ENCODE data around the gene MEA1. TPM values are rescaled to one million over a fixed set of nuclear protein-coding genes. Genes with fewer than 3 reads are reported as not detected.

MEA1 gene
- total RNA-seq, 1 donor = 47.4 TPM

DNA sequence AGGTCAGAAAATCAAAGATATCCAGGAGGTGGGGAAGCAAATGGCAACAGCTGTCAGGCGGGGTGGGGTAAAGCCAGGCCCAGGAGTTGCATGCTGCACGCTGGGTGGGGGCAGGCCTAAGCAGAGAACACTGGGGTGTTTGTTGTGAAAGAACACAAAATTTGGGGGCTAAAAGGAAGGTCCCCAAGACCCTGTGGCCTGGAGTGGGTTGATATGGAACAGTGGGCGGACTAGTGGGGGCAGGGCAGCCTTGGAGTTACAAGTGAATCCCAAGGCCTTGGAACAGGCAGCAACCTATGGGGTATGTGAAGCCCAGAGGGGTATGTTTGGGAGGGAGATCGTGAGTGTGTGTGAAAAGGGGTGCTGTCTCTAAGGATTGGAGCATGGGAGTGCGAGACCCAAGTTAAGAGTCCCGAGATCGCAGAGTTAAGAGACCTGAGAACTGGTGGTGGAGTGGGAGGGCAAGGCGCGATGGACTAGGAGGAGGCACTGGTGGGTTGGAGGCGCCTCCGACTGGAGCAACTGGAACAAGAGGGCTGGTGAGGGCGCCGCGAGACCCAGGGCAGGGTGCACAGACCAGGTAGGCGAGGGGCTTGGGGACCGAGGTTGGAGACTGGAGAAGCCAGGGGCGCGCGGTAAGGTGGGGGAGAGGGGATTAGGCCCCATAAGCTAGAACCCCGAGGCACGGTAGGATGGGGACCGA, 39.2 kb upstream of the MEA1 start:
- peaks cover 24% of the 10 kb centered on the region for H3K4me1 ChIP-seq (ENCODE audit: insufficient read depth, low read length)
- TF ChIP-seq, protein P1, sequence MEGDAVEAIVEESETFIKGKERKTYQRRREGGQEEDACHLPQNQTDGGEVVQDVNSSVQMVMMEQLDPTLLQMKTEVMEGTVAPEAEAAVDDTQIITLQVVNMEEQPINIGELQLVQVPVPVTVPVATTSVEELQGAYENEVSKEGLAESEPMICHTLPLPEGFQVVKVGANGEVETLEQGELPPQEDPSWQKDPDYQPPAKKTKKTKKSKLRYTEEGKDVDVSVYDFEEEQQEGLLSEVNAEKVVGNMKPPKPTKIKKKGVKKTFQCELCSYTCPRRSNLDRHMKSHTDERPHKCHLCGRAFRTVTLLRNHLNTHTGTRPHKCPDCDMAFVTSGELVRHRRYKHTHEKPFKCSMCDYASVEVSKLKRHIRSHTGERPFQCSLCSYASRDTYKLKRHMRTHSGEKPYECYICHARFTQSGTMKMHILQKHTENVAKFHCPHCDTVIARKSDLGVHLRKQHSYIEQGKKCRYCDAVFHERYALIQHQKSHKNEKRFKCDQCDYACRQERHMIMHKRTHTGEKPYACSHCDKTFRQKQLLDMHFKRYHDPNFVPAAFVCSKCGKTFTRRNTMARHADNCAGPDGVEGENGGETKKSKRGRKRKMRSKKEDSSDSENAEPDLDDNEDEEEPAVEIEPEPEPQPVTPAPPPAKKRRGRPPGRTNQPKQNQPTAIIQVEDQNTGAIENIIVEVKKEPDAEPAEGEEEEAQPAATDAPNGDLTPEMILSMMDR (IDR thresholded peaks at IDR 0.05; ENCODE audit: extremely low read depth, low read depth, low read length) = no peak
- peaks cover 42% of the 10 kb centered on the region for H3K79me2 ChIP-seq (ENCODE audit: insufficient read depth, low read length)
- peak overlapping the region; percentile 92 for H3K27ac ChIP-seq (ENCODE audit: low read depth, low read length)
- peak overlapping the region; percentile 97 for H3K4me2 ChIP-seq (ENCODE audit: insufficient read depth, low read length)
- H2AFZ ChIP-seq (ENCODE audit: low read length) = peak overlapping the region; percentile 73
- no peaks in the 10 kb centered on the region for H4K20me1 ChIP-seq (ENCODE audit: insufficient read depth, low read length)
- peak; percentile 79 for DNase-seq (ENCODE audit: insufficient read length, low spot score, missing footprints)
- no peaks in the 10 kb centered on the region for H3K27me3 ChIP-seq (ENCODE audit: insufficient read depth, low read length)
- H3K9me3 ChIP-seq (ENCODE audit: low read depth, low read length) = no peaks in the 10 kb centered on the region
- H3K36me3 ChIP-seq (ENCODE audit: insufficient read depth, low read length) = peaks cover 34% of the 10 kb centered on the region
- H3K4me3 ChIP-seq (ENCODE audit: insufficient read depth, low read length) = peak overlapping the region; percentile 78

DNA sequence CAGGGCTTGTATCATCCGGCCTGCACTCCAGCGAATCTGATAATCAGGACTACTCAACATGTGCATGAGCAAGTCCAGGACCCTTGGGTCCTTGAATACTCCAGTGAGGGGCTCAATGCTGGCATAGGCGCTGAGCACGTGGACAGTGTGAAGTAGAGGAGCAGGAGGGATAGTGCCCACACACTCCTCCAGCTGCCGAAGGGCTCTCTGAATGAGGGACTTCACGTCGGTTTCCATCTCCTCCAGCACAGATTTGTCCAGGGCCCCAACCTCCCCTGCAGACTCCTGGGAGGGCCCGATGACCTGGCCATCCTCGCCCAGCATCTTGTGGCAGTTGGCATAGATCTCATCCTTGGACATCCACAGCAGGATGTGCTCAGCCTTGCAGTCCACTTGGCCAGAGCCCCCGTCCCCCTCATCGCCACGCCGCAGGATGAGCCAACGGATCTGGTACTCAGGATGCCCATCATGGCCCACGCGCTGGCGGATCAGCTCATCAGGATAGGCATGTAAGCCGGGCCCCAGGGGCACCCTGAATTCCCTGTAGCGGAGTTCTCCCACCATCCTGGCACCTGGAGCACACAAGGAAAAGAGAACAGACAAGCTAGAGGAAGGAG, 38.6 kb upstream of the MEA1 start:
- H3K27ac ChIP-seq (ENCODE audit: low read depth, low read length) = peak overlapping the region; percentile 92

DNA sequence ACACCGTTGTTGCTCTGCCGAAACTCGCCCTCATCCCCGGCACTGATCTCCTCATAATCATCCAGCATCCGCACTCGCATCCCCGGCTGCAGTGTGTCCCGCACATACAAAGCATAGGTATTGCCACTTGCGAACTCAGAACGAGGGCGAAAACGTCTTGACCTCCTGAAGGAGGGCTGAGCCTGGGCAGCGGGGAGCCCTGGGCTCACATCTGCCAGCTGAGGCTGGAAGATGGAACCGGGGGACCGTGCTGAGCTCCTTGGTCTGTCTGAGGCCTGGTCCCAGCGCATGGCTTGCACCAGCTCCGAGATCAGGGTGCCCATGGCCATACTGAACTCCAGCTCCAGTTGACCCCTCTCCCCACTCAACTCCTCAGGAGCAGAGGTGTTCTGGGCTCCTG, 37.2 kb upstream of the MEA1 start:
- H3K4me1 ChIP-seq (ENCODE audit: insufficient read depth, low read length) = peaks cover 23% of the 10 kb centered on the region
- no peak overlapping the region for H2AFZ ChIP-seq (ENCODE audit: low read length)
- no peak overlapping the region for H3K4me3 ChIP-seq (ENCODE audit: insufficient read depth, low read length)
- DNase-seq (ENCODE audit: insufficient read length, low spot score, missing footprints) = peak; percentile 57
- H3K36me3 ChIP-seq (ENCODE audit: insufficient read depth, low read length) = peaks cover 49% of the 10 kb centered on the region
- H4K20me1 ChIP-seq (ENCODE audit: insufficient read depth, low read length) = no peaks in the 10 kb centered on the region
- peak overlapping the region; percentile 97 for H3K4me2 ChIP-seq (ENCODE audit: insufficient read depth, low read length)
- peaks cover 36% of the 10 kb centered on the region for H3K79me2 ChIP-seq (ENCODE audit: insufficient read depth, low read length)
- no peaks in the 10 kb centered on the region for H3K27me3 ChIP-seq (ENCODE audit: insufficient read depth, low read length)
- TF ChIP-seq, protein P1 (IDR thresholded peaks at IDR 0.05; ENCODE audit: extremely low read depth, low read depth, low read length) = no peak
- no peak overlapping the region for H3K27ac ChIP-seq (ENCODE audit: low read depth, low read length)
- H3K9me3 ChIP-seq (ENCODE audit: low read depth, low read length) = no peaks in the 10 kb centered on the region

More for the DNA sequence above, 38.6 kb upstream of the MEA1 start:
- peaks cover 23% of the 10 kb centered on the region for H3K4me1 ChIP-seq (ENCODE audit: insufficient read depth, low read length)
- peaks cover 41% of the 10 kb centered on the region for H3K36me3 ChIP-seq (ENCODE audit: insufficient read depth, low read length)
- no peaks in the 10 kb centered on the region for H4K20me1 ChIP-seq (ENCODE audit: insufficient read depth, low read length)
- peak; percentile 66 for DNase-seq (ENCODE audit: insufficient read length, low spot score, missing footprints)
- no peaks in the 10 kb centered on the region for H3K27me3 ChIP-seq (ENCODE audit: insufficient read depth, low read length)
- H3K4me3 ChIP-seq (ENCODE audit: insufficient read depth, low read length) = peak overlapping the region; percentile 78
- peaks cover 36% of the 10 kb centered on the region for H3K79me2 ChIP-seq (ENCODE audit: insufficient read depth, low read length)
- H3K4me2 ChIP-seq (ENCODE audit: insufficient read depth, low read length) = peak overlapping the region; percentile 97
- TF ChIP-seq, protein P1 (IDR thresholded peaks at IDR 0.05; ENCODE audit: extremely low read depth, low read depth, low read length) = no peak
- no peaks in the 10 kb centered on the region for H3K9me3 ChIP-seq (ENCODE audit: low read depth, low read length)
- peak overlapping the region; percentile 7 for H2AFZ ChIP-seq (ENCODE audit: low read length)

DNA sequence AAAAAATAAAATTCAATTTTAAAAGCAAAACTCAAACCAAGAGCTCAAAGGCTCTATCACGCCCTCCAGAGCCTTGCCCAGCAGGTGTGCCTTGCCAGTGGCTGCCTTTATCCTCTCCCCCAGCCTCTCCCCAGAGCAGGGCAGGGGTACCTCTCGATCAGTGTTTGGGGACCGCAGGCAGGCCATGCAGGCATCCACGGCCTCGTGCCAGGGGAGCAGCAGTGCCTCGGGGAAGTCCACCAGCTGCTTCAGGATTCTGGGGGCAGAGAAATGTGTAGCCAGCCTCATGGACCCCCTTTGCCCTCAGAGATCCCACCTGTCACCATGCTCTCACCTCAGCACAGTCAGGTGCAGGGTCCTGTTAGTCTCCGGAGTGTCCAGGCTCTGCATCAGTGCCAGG, 34.3 kb upstream of the MEA1 start:
- H3K9me3 ChIP-seq (ENCODE audit: low read depth, low read length) = no peaks in the 10 kb centered on the region
- no peak overlapping the region for H3K27ac ChIP-seq (ENCODE audit: low read depth, low read length)
- no peak overlapping the region for H3K4me2 ChIP-seq (ENCODE audit: insufficient read depth, low read length)
- TF ChIP-seq, protein P1 (IDR thresholded peaks at IDR 0.05; ENCODE audit: extremely low read depth, low read depth, low read length) = no peak
- no peaks in the 10 kb centered on the region for H3K27me3 ChIP-seq (ENCODE audit: insufficient read depth, low read length)
- peaks cover 65% of the 10 kb centered on the region for H3K36me3 ChIP-seq (ENCODE audit: insufficient read depth, low read length)
- H3K4me3 ChIP-seq (ENCODE audit: insufficient read depth, low read length) = no peak overlapping the region
- DNase-seq (ENCODE audit: insufficient read length, low spot score, missing footprints) = peak; percentile 35
- no peaks in the 10 kb centered on the region for H4K20me1 ChIP-seq (ENCODE audit: insufficient read depth, low read length)
- peaks cover 30% of the 10 kb centered on the region for H3K79me2 ChIP-seq (ENCODE audit: insufficient read depth, low read length)
- H3K4me1 ChIP-seq (ENCODE audit: insufficient read depth, low read length) = peaks cover 17% of the 10 kb centered on the region
- H2AFZ ChIP-seq (ENCODE audit: low read length) = no peak overlapping the region

All from osteoblast (primary cell).